IMR-90 (cell line): Measurements from ENCODE around the gene ADGRV1. TPM values are rescaled to one million over a fixed set of nuclear protein-coding genes. Genes with fewer than 3 reads are reported as not detected.

Experiments used
- ATAC-seq: fragments of 200-7000 bp; cut with Tn5 transposase; 2 replicates; pipeline ENCODE4 v1.9.1; 2020; ENCODE audit warnings: low read depth, mild to moderate bottlenecking, moderate library complexity
- BruUV-seq: library from RNA; stranded (reverse); fragments of 400-500 nt; replicated peaks from 2 replicates; lab custom pipeline; 2021; lab: Mats Ljungman, UMichigan
- CTCF ChIA-PET: fragments of 300-600 bp; formaldehyde crosslinking; extraction: SDS; loops from one replicate; lab custom pipeline; 2021; ENCODE audit warnings: antibody characterized with exemption; lab: Yijun Ruan, JAX
- POLR2A ChIA-PET: fragments of 300-600 bp; sonication (Branson Sonifier 250); formaldehyde crosslinking; loops from one replicate; lab custom pipeline; 2022; ENCODE audit warnings: antibody characterized with exemption; ENCODE audit not compliant: unreplicated experiment; lab: Charles Lee
- DNase-seq: peaks from one replicate; pipeline ENCODE4 v3.0.0; 2013
- H2AFZ ChIP-seq: replicated peaks from 2 replicates; pipeline ENCODE3; 2013; ENCODE audit warnings: low read length, mild to moderate bottlenecking; ENCODE audit not compliant: poor library complexity
- H2AK5ac ChIP-seq: 2 replicates; pipeline ENCODE4 v1.6.1; 2013; ENCODE audit warnings: low read depth, low read length, inconsistent platforms
- H2AK9ac ChIP-seq: replicated peaks from 2 replicates; pipeline ENCODE3; 2013; ENCODE audit warnings: mild to moderate bottlenecking, low read depth, low read length, moderate library complexity; ENCODE audit not compliant: poor library complexity
- H2BK120ac ChIP-seq: 2 replicates; pipeline ENCODE4 v1.6.1; 2013; ENCODE audit warnings: low read depth, low read length, inconsistent platforms
- H2BK15ac ChIP-seq: 3 replicates; pipeline ENCODE4 v1.6.1; 2013; ENCODE audit warnings: low read depth, low read length, inconsistent platforms
- H2BK20ac ChIP-seq: 2 replicates; pipeline ENCODE4 v1.6.1; 2013; ENCODE audit warnings: low read depth, mild to moderate bottlenecking, inconsistent platforms, low read length, moderate library complexity
- H2BK5ac ChIP-seq: 2 replicates; pipeline ENCODE4 v1.6.1; 2013; ENCODE audit warnings: mild to moderate bottlenecking, low read depth, low read length, inconsistent platforms; ENCODE audit not compliant: poor library complexity, severe bottlenecking
- H3K14ac ChIP-seq: replicated peaks from 2 replicates; pipeline ENCODE4 v1.6.1; 2013; ENCODE audit warnings: low read depth, low read length, inconsistent platforms
- H3K18ac ChIP-seq: 2 replicates; pipeline ENCODE4 v1.6.1; 2013; ENCODE audit warnings: low read depth, low read length, control low read depth
- H3K23ac ChIP-seq: 2 replicates; pipeline ENCODE4 v1.6.1; 2013; ENCODE audit warnings: low read depth, low read length, inconsistent platforms
- H3K27ac ChIP-seq: 2 replicates; pipeline ENCODE4 v1.5.1; 2013; ENCODE audit warnings: mild to moderate bottlenecking, control low read depth, low read length; ENCODE audit not compliant: insufficient read depth
- H3K27me3 ChIP-seq: 2 replicates; pipeline ENCODE4 v1.6.1; 2013; ENCODE audit warnings: low read length; ENCODE audit not compliant: control insufficient read depth, insufficient read depth
- H3K36me3 ChIP-seq: 2 replicates; pipeline ENCODE4 v1.6.1; 2013; ENCODE audit warnings: low read length, mixed read lengths; ENCODE audit not compliant: control insufficient read depth, insufficient read depth
- H3K4ac ChIP-seq: 2 replicates; pipeline ENCODE4 v1.6.1; 2013; ENCODE audit warnings: low read depth, low read length, inconsistent platforms
- H3K4me1 ChIP-seq: 2 replicates; pipeline ENCODE4 v1.6.1; 2013; ENCODE audit warnings: low read length, mixed read lengths; ENCODE audit not compliant: control insufficient read depth, insufficient read depth
- H3K4me2 ChIP-seq: 2 replicates; pipeline ENCODE4 v1.6.1; 2013; ENCODE audit warnings: low read depth, mild to moderate bottlenecking, control low read depth, low read length, moderate library complexity
- H3K4me3 ChIP-seq: 2 replicates; pipeline ENCODE4 v1.5.1; 2013; ENCODE audit warnings: low read depth, mild to moderate bottlenecking, control low read depth, low read length, moderate library complexity; ENCODE audit not compliant: insufficient read depth
- H3K56ac ChIP-seq: 2 replicates; pipeline ENCODE4 v1.6.1; 2013; ENCODE audit warnings: low read length, inconsistent platforms; ENCODE audit not compliant: insufficient read depth; ENCODE audit errors: extremely low read depth
- H3K79me1 ChIP-seq, 2 experiments: 2 replicates each; pipeline ENCODE4 v1.6.1; 2013; ENCODE audit warnings: low read length in 2 of 2, inconsistent platforms in 1 of 2, low read depth in 1 of 2
- H3K9ac ChIP-seq: 2 replicates; pipeline ENCODE4 v1.6.1; 2013; ENCODE audit warnings: low read depth, low read length, control low read depth
- H3K9me1 ChIP-seq: 2 replicates; pipeline ENCODE4 v1.6.1; 2013; ENCODE audit warnings: low read length, inconsistent platforms; ENCODE audit not compliant: insufficient read depth
- H3K9me3 ChIP-seq: 2 replicates; pipeline ENCODE4 v1.6.1; 2013; ENCODE audit warnings: low read length; ENCODE audit not compliant: control insufficient read depth, insufficient read depth
- H4K20me1 ChIP-seq: 2 replicates; pipeline ENCODE4 v1.6.1; 2013; ENCODE audit warnings: low read length, inconsistent platforms; ENCODE audit not compliant: insufficient read depth
- H4K5ac ChIP-seq: 2 replicates; pipeline ENCODE4 v1.6.1; 2013; ENCODE audit warnings: mild to moderate bottlenecking, low read depth, low read length, control low read depth
- H4K8ac ChIP-seq, 2 experiments: 2 replicates each; pipeline ENCODE4 v1.6.1; 2013; ENCODE audit warnings: low read depth in 2 of 2, low read length in 2 of 2, control low read depth in 1 of 2, inconsistent platforms in 1 of 2
- H4K91ac ChIP-seq: 2 replicates; pipeline ENCODE4 v1.6.1; 2013; ENCODE audit warnings: low read depth, low read length, inconsistent platforms; ENCODE audit not compliant: insufficient read depth
- CEBPB ChIP-seq: IDR thresholded peaks from 2 replicates; pipeline ENCODE4 v1.6.1; 2012; ENCODE audit warnings: low read depth, low read length, improper control_type of control experiment
- FOS ChIP-seq: fragments of 150-350 bp; IDR thresholded peaks from 2 replicates; pipeline ENCODE4 v1.6.1; 2016; ENCODE audit warnings: low read depth, low read length
- MAFK ChIP-seq: IDR thresholded peaks from 2 replicates; pipeline ENCODE4 v1.6.1; 2012; ENCODE audit warnings: low read depth, low read length, improper control_type of control experiment
- MXI1 ChIP-seq: IDR thresholded peaks from 2 replicates; pipeline ENCODE4 v1.6.1; 2012; ENCODE audit warnings: low read depth, mild to moderate bottlenecking, low read length, moderate library complexity, borderline replicate concordance
- NFE2L2 ChIP-seq: fragments of 150-350 bp; IDR thresholded peaks from 2 replicates; pipeline ENCODE4 v1.6.1; 2016; ENCODE audit warnings: low read depth, mild to moderate bottlenecking, low read length
- POLR2A ChIP-seq: IDR thresholded peaks from 2 replicates; pipeline ENCODE4 v1.6.1; 2012; ENCODE audit warnings: mild to moderate bottlenecking, low read depth, low read length
- RAD21 ChIP-seq: IDR thresholded peaks from 2 replicates; pipeline ENCODE4 v1.6.1; 2012; ENCODE audit warnings: low read length, improper control_type of control experiment
- RFX5 ChIP-seq: IDR thresholded peaks from 2 replicates; pipeline ENCODE4 v1.8.0; 2012; ENCODE audit warnings: low read depth, mild to moderate bottlenecking, low read length, moderate library complexity
- WGBS, 2 experiments: methylation state at CpG; one replicate each; pipeline versions ENCODE4 v1.1.5 to v1.1.7; 2013; ENCODE audit warnings: missing lambda C conversion rate in 2 of 2; ENCODE audit not compliant: insufficient read length in 1 of 2; ENCODE audit errors: extremely low coverage in 2 of 2; 5-methylcytosine and 5-hydroxymethylcytosine counted together
- dilution Hi-C: fragments of 300-500 bp; cut with HindIII; formaldehyde crosslinking; loops from one replicate; pipeline ENCODE4 v1.14.3; 2018; ENCODE audit warnings: low sequenced_read_pairs; ENCODE audit not compliant: unreplicated experiment
- in situ Hi-C: fragments of 300-500 bp; cut with MboI; formaldehyde crosslinking; loops from 3 replicates; pipeline ENCODE4 v1.14.3; 2019; ENCODE audit warnings: low sequenced_read_pairs, inconsistent platforms, mixed read lengths
- intact Hi-C: fragments of 100-400 bp; cut with micrococcal nuclease; formaldehyde crosslinking; loops from 2 replicates; pipeline ENCODE4 v1.10.0; 2022
- polyA plus RNA-seq, 3 experiments: library from polyadenylated mRNA; depleted of rRNA; stranded (reverse); fragments of >200 nt; gene quantifications; 2 replicates each; pipeline ENCODE4 v1.2.3, GENCODE V29; 2012; ENCODE audit warnings: low replicate concordance in 1 of 3
- total RNA-seq: library from RNA; depleted of rRNA; stranded (reverse); fragments of >200 nt; gene quantifications from 2 replicates; pipeline ENCODE4 v1.2.3, GENCODE V29; 2012
- TF ChIP-seq, protein P1 (sequence below): fragments of 150-350 bp; IDR thresholded peaks from 2 replicates; pipeline ENCODE4 v1.6.1; 2017; ENCODE audit warnings: mild to moderate bottlenecking, antibody characterized with exemption, low read length, low read depth
- TF ChIP-seq, protein P2 (sequence below): fragments of 150-350 bp; IDR thresholded peaks from 2 replicates; pipeline ENCODE4 v1.6.1; 2016; ENCODE audit warnings: low read depth, mild to moderate bottlenecking, low read length, moderate library complexity, borderline replicate concordance

ADGRV1 gene
- total and polyA plus RNA-seq, 2 of the 4 experiments (the other 2 are of a cell fraction), result under 0.01 TPM; not detected in 1

DNA sequence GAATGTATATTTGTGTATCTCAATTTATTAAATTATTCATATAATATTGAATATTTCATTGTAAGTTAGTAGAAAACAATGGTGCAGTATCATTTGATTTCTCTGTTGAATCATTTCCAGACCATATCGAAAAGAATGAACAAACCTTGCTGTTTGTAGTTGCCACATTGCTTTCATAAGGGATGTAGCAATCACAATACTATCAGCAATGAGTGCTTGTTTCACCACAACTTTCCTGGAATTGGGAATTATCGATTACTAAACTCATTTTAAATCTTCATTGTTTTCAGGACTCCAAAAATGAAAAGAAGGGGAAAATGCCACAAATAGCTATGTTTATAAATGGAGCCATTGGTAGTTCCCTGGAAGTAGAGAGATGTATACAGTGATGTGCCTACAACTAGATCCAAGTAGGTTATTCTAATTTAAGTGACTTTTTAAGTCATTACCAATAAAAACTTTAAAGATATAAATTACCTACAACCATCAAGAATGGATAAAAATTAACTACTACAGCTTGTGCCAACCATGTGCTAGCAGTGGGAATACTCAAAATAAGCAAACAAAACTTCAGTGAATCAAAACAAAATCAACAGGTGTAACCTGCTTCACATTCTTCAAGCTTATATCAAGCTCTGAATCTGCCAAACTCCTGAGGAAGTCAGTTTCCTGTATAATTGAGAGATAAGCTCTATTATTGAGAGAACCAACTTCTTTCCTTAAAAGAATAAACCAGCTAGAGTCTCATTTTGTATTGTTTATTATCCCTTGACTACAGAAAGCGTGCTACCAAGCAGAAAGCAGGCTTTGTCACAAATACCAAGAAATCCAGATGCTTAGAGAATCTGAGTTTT, 358.6 kb downstream of the ADGRV1 start:
- Histone ChIP-seq H3K9ac (no peak overlapping the region), H2BK20ac (no peak overlapping the region), H3K14ac (no peak overlapping the region), H4K20me1 (no peaks in the 10 kb centered on the region), H4K8ac (no peak overlapping the region), H3K36me3 (no peaks in the 10 kb centered on the region), H2AK5ac (no peak overlapping the region), H3K9me1 (no peaks in the 10 kb centered on the region), H3K56ac (no peak overlapping the region), H3K4me1 (no peaks in the 10 kb centered on the region), H3K4me3 (no peak overlapping the region), H3K79me1 (no peaks in the 10 kb centered on the region), H2BK120ac (no peak overlapping the region), H4K5ac (no peak overlapping the region), H2BK5ac (no peak overlapping the region), H3K4me2 (no peak overlapping the region), H3K18ac (no peak overlapping the region), H3K9me3 (no peaks in the 10 kb centered on the region), H4K91ac (no peak overlapping the region), H3K23ac (no peak overlapping the region), H2BK15ac (no peak overlapping the region), H2AK9ac (no peak overlapping the region), H3K4ac (no peak overlapping the region), H3K27ac (no peak overlapping the region), H2AFZ (no peak overlapping the region), H3K27me3 (no peaks in the 10 kb centered on the region)
- intact Hi-C loops (no loop called here), dilution Hi-C loops (no loop called here), in situ Hi-C loops (no loop called here)
- no TSS peak for BruUV-seq
- ChIA-PET POLR2A (no interaction called here), CTCF (interaction anchor here (2.5 kb wide), 1 partner anchor 15 kb away, joined by 11 read pairs; no protein-coding TSS in a partner anchor)
- TF ChIP-seq RAD21 (no peak), FOS (no peak), RFX5 (no peak), CEBPB (no peak), MXI1 (no peak), NFE2L2 (no peak), MAFK (no peak), POLR2A (no peak)
- TF ChIP-seq, protein P1, sequence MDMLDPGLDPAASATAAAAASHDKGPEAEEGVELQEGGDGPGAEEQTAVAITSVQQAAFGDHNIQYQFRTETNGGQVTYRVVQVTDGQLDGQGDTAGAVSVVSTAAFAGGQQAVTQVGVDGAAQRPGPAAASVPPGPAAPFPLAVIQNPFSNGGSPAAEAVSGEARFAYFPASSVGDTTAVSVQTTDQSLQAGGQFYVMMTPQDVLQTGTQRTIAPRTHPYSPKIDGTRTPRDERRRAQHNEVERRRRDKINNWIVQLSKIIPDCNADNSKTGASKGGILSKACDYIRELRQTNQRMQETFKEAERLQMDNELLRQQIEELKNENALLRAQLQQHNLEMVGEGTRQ, result no peak
- TF ChIP-seq, protein P2, sequence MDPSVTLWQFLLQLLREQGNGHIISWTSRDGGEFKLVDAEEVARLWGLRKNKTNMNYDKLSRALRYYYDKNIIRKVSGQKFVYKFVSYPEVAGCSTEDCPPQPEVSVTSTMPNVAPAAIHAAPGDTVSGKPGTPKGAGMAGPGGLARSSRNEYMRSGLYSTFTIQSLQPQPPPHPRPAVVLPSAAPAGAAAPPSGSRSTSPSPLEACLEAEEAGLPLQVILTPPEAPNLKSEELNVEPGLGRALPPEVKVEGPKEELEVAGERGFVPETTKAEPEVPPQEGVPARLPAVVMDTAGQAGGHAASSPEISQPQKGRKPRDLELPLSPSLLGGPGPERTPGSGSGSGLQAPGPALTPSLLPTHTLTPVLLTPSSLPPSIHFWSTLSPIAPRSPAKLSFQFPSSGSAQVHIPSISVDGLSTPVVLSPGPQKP, result no peak
- no CpG with 5 or more reads among the region's 3 CpGs for WGBS, 2 experiments
- DNase-seq (no peak), ATAC-seq (no peak)
